Occipital lobe (tissue), 2 donors: Measurements from ENCODE around the gene REV3L. TPM values are rescaled to one million over a fixed set of nuclear protein-coding genes. Genes with fewer than 3 reads are reported as not detected.

Source experiments
- DNase-seq: peaks from one replicate; lab custom pipeline; 2025; lab: John Stamatoyannopoulos, UW
- total RNA-seq: library from RNA; depleted of rRNA; stranded (reverse); fragments of >200 nt; gene quantifications from one replicate; pipeline ENCODE4 v1.2.3, GENCODE V29; 2014

Gene REV3L
- total RNA-seq, 1 donor from 2014 or later, result 101 TPM

- no peak for DNase-seq
Measured at GRCh38 chr6:111468329-111469012, 14.5 kb downstream of the REV3L start.

DNA sequence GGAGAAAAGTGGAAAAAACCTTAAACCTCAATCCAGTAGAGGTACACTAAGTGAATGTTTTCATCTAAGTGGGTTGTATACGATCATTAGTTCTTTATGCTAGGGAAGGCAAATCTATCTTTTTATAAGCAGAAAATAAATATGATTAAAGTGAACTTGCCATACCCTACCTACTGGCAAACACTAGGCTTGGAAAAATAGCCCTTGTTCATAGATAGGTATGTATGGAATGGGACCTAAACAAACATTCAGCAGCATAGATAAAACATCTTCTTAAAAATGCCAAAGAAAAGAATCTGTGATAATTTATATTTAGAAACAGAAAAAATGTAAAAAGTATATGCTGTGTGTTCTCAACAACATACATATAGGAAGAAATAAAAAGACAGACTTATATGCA lies 18.8 kb downstream of the REV3L start:
- no peak for DNase-seq

DNA sequence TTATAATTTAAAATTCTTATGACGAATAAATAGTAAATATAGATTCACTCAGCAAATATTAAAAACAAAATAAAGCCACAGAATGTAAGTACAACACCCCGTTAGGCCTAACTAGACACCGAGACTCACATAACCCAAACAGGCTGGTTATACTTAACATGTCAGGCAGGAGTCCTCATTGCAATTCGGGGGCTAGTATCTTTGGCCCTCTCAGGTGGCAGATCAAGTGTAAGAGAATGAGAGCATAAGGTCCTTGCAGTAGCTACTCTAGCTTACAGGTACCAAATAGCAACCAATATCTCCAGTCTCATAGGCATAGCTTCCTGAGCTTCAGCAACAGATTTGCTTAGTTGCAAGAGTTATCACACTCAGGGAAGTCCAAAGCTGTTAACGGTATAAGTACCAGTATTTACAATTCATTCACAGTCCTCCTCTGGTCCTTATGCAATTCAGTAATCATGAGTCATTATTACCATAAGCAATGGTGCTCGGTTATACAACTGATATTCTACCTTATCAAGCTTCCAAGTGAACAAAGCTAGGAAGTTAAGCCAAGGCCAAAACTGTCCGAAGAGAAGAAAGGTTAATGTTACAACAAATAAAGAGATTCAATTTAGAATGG lies 20.1 kb downstream of the REV3L start:
- DNase-seq, result no peak

DNA sequence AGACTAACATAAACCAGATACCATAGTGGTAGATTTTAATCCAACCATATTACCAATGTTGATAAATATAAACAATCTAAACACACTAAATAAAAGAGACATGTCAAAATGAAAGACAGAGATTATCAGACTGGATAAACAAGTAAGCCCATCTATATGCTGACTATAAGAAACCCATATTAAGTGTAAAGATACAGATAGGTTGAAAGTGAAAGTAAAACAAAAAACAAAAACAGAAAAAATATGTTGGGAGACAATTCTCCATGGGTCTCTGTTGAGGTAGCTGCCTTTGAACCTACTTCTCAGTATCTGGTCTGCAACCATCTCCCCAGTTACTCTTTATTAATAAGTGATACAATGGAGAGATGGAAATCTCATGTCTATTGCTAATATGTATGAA lies 21.2 kb downstream of the REV3L start:
- DNase-seq, result no peak

DNA sequence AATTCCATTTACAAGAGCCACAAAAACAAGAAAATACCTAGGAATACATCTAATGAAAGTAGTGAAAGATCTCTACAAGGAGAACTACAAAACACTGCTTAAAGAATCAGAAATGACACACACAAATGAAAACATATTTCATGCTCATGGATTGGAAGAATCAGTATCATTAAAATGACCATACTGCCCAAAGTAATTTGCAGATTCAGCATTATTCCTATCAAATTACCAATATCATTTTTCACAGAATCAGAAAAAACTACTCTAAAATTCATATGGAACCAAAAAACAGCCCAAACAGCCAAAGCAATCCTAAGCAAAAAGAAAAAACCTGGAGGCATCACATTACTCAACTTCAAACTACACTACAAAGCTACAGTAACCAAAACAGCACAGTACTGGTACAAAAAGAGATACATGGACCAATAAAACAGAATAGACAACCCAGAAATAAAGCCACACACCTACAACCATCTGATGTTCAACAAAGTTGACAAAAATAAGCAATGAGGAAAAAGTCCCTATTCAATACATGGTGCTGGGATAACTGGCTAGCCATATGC lies 24.3 kb downstream of the REV3L start:
- DNase-seq, result no peak

GRCh38 chr6:111456208-111456607 lies 26.8 kb downstream of the REV3L start:
- no peak for DNase-seq

- DNase-seq, result no peak
Measured at GRCh38 chr6:111450636-111451035, 32.4 kb downstream of the REV3L start.

DNA sequence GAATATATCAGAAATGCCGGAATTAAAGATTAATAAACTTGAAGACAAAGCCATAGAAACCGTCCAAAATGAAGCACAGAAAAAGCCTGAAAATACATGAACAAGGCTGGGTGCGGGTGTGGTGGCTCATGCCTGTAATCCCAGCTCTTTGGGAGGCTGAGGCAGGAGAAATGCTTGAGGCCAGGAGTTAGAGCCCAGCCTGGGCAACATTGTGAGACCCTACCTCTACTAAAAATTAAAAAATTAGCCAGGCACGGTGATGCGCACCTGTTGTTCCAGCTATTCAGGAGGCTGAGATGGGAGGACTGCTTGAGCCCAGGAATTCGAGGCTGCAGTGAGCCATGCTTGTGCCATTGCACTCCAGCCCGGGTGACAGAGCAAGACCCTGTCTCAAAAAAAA lies 32.9 kb downstream of the REV3L start:
- DNase-seq, result no peak

DNA sequence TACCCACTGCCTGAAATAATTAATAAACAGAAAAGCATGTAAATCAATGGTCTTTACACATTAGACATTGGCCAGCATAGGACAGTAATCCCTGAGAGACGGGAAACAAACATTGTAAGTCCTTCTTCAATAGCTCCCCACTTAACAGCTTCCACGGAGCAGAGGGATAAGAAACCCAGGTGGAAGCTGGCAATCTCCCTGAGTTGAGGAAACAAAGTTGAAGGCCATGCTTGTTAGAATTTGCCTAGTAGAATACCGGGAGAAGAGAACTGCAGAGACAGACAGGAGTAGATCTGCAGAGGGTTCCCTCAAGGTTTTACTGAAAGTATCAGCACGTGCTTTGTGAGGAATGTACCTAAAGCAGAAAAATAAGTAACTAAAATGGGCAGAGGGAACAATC lies 33.9 kb downstream of the REV3L start:
- DNase-seq, result no peak

- no peak for DNase-seq
Measured at GRCh38 chr6:111447051-111447450, 36.0 kb downstream of the REV3L start.

- DNase-seq, result no peak
Measured at GRCh38 chr6:111445861-111446267, 37.2 kb downstream of the REV3L start.

GRCh38 chr6:111444794-111445193 lies 38.2 kb downstream of the REV3L start:
- DNase-seq, result no peak

GRCh38 chr6:111441678-111442243 lies 41.3 kb downstream of the REV3L start:
- DNase-seq, result no peak

GRCh38 chr6:111439171-111439570 lies 43.8 kb downstream of the REV3L start:
- no peak for DNase-seq

- no peak for DNase-seq
Measured at GRCh38 chr6:111437573-111437972, 45.4 kb downstream of the REV3L start.

DNA sequence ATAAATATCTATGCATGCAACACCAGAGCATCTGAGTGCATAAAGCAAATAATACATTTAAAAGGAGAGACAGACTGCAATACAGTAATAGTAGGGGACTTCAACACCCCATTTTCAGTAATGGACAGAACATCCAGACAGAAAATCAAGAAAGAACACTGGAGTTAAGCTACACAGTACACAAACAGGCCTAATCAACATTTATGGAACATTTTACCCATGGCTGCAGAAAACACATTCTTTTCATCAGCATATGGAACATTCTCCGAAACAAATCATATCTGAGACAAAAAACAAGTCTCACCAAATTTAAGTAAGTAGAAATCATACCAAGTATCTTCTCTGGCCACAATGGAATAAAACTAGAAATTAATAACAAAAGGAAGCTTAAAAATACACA lies 50.5 kb downstream of the REV3L start:
- no peak for DNase-seq

- no peak for DNase-seq
Measured at GRCh38 chr6:111430605-111431376, 52.2 kb downstream of the REV3L start.

- DNase-seq, result no peak
Measured at GRCh38 chr6:111429571-111429970, 53.4 kb downstream of the REV3L start.

GRCh38 chr6:111428811-111429210 lies 54.2 kb downstream of the REV3L start:
- no peak for DNase-seq

DNA sequence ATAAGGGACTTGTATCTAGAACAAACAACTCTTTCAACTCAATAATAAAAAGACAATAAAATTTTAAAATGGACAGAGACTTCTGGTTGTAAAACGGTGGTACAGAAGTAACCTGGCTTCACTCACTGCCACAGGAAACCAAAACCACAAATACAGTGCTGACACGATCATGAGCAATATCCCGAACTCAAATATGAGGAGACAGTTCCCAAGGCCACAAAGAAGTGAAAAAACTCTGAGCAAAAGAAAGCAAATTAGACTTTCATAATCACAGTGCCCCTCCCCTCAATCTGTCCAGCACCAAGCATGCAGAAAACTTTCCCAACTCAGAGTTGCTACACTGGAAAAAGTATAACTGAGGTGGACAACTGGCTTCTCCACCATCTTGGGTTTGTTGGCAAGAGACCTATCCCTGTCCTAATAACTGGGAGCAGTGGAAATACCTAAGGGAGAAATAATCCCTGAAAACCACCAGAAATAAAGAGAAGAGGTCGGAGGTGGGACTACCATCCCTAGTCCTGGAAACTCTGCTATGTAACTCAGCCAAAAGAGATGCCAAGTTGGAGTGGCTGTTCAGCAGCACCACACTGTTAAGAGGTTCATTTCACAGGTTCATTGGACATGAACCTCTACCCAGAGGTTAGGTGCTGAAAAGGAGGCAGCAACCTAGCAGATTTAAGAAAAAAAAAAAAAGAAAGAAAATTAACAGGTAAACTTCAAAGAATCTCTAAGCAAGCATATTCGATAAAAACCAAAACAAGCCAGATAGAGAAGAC lies 55.5 kb downstream of the REV3L start:
- no peak for DNase-seq
